ENCODE data around the gene BHLHE40.
A peak's percentile ranks its signal among the peaks of the same experiment; 100 is the strongest.

Gene BHLHE40

GRCh38 chr3:4972652-4973643, 6.3 kb upstream of the BHLHE40 start:
- H3K4me3 ChIP-seq (ENCODE audit: control insufficient read depth, low read depth, low read length): no peak overlapping the region
- TF ChIP-seq CTCF (IDR thresholded peaks at IDR 0.05; ENCODE audit: control insufficient read depth, insufficient read depth, low read depth, low read length, missing control alignments): no peak
- DNase-seq (ENCODE audit: low read depth): no peak

DNA sequence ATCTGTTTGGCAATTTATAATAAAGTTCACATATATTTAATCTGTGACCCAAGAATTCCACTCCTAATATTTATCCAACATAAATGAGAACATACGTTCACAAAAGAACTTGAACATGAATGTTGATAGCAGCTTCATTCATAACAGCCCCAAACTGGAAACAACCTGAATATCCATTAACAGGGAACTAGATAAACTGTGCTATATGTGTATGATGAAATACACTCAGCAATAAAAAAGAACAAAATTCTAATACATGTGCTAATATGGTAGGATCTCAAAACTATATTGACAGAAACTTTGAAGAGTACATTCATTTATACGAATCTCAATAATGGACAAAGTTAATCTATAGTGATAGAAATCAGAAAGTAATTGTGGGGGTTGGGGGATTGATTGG, 5.1 kb upstream of the BHLHE40 start:
- DNase-seq (ENCODE audit: low read depth): no peak
- no peak overlapping the region for H3K4me3 ChIP-seq (ENCODE audit: control insufficient read depth, low read depth, low read length)
- TF ChIP-seq CTCF (IDR thresholded peaks at IDR 0.05; ENCODE audit: control insufficient read depth, insufficient read depth, low read depth, low read length, missing control alignments): no peak

- TF ChIP-seq CTCF (IDR thresholded peaks at IDR 0.05; ENCODE audit: control insufficient read depth, insufficient read depth, low read depth, low read length, missing control alignments): peak; percentile 30
- no peak for DNase-seq (ENCODE audit: low read depth)
- no peak overlapping the region for H3K4me3 ChIP-seq (ENCODE audit: control insufficient read depth, low read depth, low read length)
These were observed 3.1 kb upstream of the BHLHE40 start for GRCh38 chr3:4976109-4976508.

DNA sequence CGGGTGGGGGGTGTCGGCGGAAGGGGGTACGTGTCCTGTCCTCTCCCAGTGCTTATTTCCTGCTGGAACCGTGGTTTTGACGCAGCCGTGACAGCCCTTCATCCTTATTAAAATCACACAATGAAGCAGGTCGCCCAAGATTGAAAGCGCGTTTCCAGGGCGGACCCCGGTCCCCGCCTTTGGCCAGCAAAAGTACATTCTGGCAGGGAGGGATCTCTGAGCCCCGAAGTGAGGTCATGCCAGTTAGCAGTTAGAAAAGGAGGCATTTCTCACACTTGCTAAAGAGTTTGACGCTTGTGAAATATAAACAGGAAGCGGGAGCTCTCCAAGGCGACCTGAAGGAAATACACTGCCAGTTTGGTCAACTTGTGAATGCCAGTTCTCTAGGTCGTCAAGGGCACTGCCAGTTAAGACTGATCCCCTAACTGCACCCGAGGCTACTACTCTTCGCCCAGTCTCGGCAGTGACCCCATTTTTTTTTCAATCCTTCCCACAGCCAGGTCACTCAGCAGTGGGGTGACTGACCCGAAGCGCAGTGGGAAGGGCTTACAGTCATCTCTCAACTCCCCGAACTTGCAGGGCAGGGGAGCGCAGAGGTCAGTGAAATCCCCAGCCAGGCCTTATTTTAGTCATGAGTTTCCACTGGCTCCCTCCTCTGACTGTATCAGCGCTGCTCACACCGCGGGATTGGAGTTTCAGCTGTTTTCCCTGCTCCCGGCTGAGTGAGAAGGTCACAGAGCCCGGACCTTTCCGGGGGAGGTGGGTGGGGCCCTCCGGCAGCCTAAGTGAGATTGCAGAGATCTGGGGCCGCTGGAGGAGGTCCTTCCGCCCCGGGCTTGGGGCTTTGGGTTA, 2.0 kb upstream of the BHLHE40 start:
- no peak for DNase-seq (ENCODE audit: low read depth)
- peak; percentile 28 for TF ChIP-seq CTCF (IDR thresholded peaks at IDR 0.05; ENCODE audit: control insufficient read depth, insufficient read depth, low read depth, low read length, missing control alignments)
- peak overlapping the region; percentile 32 for H3K4me3 ChIP-seq (ENCODE audit: control insufficient read depth, low read depth, low read length)

- DNase-seq (ENCODE audit: low read depth): no peak
- H3K4me3 ChIP-seq (ENCODE audit: control insufficient read depth, low read depth, low read length): peak overlapping the region; percentile 32
- TF ChIP-seq CTCF (IDR thresholded peaks at IDR 0.05; ENCODE audit: control insufficient read depth, insufficient read depth, low read depth, low read length, missing control alignments): no peak
These were observed 1.4 kb upstream of the BHLHE40 start for GRCh38 chr3:4977853-4978203.

- H3K4me3 ChIP-seq (ENCODE audit: control insufficient read depth, low read depth, low read length): peak overlapping the region; percentile 32
- peak; percentile 96 for DNase-seq (ENCODE audit: low read depth)
- no peak for TF ChIP-seq CTCF (IDR thresholded peaks at IDR 0.05; ENCODE audit: control insufficient read depth, insufficient read depth, low read depth, low read length, missing control alignments)
These were observed 852 bp upstream of the BHLHE40 start for GRCh38 chr3:4978204-4978965.
